Measurements from ENCODE around the gene PCCB. TPM values are rescaled to one million over a fixed set of nuclear protein-coding genes. Genes with fewer than 3 reads are reported as not detected.

PCCB gene
- total RNA-seq, 1 donor, result 52.2 TPM

- TF ChIP-seq CTCF (IDR thresholded peaks at IDR 0.05; ENCODE audit: insufficient read depth, low read depth, low read length), result no peak
- no peak overlapping the region for H3K4me3 ChIP-seq (ENCODE audit: low read depth, low read length)
- DNase-seq (ENCODE audit: low read depth), result no peak
Observed at GRCh38 chr3:136236109-136236508, 14.0 kb upstream of the PCCB start.

GRCh38 chr3:136237103-136237502 lies 13.0 kb upstream of the PCCB start:
- DNase-seq (ENCODE audit: low read depth), result no peak
- no peak overlapping the region for H3K4me3 ChIP-seq (ENCODE audit: low read depth, low read length)
- no peak for TF ChIP-seq CTCF (IDR thresholded peaks at IDR 0.05; ENCODE audit: insufficient read depth, low read depth, low read length)

- TF ChIP-seq CTCF (IDR thresholded peaks at IDR 0.05; ENCODE audit: insufficient read depth, low read depth, low read length), result no peak
- no peak overlapping the region for H3K4me3 ChIP-seq (ENCODE audit: low read depth, low read length)
- DNase-seq (ENCODE audit: low read depth), result no peak
Observed at GRCh38 chr3:136237961-136238649, 12.0 kb upstream of the PCCB start.

GRCh38 chr3:136239094-136239493 lies 11.0 kb upstream of the PCCB start:
- TF ChIP-seq CTCF (IDR thresholded peaks at IDR 0.05; ENCODE audit: insufficient read depth, low read depth, low read length), result no peak
- H3K4me3 ChIP-seq (ENCODE audit: low read depth, low read length), result no peak overlapping the region
- peak; percentile 45 for DNase-seq (ENCODE audit: low read depth)

- TF ChIP-seq CTCF (IDR thresholded peaks at IDR 0.05; ENCODE audit: insufficient read depth, low read depth, low read length), result no peak
- H3K4me3 ChIP-seq (ENCODE audit: low read depth, low read length), result no peak overlapping the region
- DNase-seq (ENCODE audit: low read depth), result no peak
Observed at GRCh38 chr3:136245691-136246090, 4.4 kb upstream of the PCCB start.

- DNase-seq (ENCODE audit: low read depth), result no peak
- TF ChIP-seq CTCF (IDR thresholded peaks at IDR 0.05; ENCODE audit: insufficient read depth, low read depth, low read length), result no peak
- no peak overlapping the region for H3K4me3 ChIP-seq (ENCODE audit: low read depth, low read length)
Observed at GRCh38 chr3:136247436-136247835, 2.7 kb upstream of the PCCB start.

Measured in fibroblast of villous mesenchyme (primary cell).